ENCODE measurements around the gene TRIM5. TPM values are rescaled to one million over a fixed set of nuclear protein-coding genes. Genes with fewer than 3 reads are reported as not detected.
"Not testable (repeated sequence)": the region's sequence is repeated elsewhere in the genome, so short reads cannot be mapped to it uniquely, and the experiment has no call there.

TRIM5 gene
- total RNA-seq, 1 experiment from 2014 or later = 21.9 TPM

- no peaks in the 10 kb centered on the region for H3K4me1 Mint-ChIP-seq (ENCODE audit: low read depth, unreplicated experiment)
- H3K27ac Mint-ChIP-seq (ENCODE audit: unreplicated experiment) = no peak overlapping the region
- H3K4me1 ChIP-seq = no peaks in the 10 kb centered on the region
- H3K9me3 Mint-ChIP-seq (ENCODE audit: unreplicated experiment) = no peaks in the 10 kb centered on the region
- peaks cover 18% of the 10 kb centered on the region for H3K36me3 Mint-ChIP-seq (ENCODE audit: insufficient read depth, unreplicated experiment)
- intact Hi-C loops (cut with micrococcal nuclease; ENCODE audit: unreplicated experiment) = no loop called here
- H3K36me3 ChIP-seq (ENCODE audit: control insufficient read depth, insufficient read depth, low read length) = no peaks in the 10 kb centered on the region; the same call in 1 of the 2 replicates
- DNase-seq = no peak
- TF ChIP-seq, protein P1, sequence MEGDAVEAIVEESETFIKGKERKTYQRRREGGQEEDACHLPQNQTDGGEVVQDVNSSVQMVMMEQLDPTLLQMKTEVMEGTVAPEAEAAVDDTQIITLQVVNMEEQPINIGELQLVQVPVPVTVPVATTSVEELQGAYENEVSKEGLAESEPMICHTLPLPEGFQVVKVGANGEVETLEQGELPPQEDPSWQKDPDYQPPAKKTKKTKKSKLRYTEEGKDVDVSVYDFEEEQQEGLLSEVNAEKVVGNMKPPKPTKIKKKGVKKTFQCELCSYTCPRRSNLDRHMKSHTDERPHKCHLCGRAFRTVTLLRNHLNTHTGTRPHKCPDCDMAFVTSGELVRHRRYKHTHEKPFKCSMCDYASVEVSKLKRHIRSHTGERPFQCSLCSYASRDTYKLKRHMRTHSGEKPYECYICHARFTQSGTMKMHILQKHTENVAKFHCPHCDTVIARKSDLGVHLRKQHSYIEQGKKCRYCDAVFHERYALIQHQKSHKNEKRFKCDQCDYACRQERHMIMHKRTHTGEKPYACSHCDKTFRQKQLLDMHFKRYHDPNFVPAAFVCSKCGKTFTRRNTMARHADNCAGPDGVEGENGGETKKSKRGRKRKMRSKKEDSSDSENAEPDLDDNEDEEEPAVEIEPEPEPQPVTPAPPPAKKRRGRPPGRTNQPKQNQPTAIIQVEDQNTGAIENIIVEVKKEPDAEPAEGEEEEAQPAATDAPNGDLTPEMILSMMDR (IDR thresholded peaks at IDR 0.05; ENCODE audit: insufficient read depth in 1 of 2, low read depth in 1 of 2, low read length in 1 of 2, severe bottlenecking in 1 of 2, unreplicated experiment in 1 of 2) = no peak
- H3K27me3 Mint-ChIP-seq (ENCODE audit: insufficient read depth, unreplicated experiment) = no peaks in the 10 kb centered on the region
- BruUV-seq (replicated peaks) = no TSS peak
- H3K4me3 Mint-ChIP-seq (ENCODE audit: unreplicated experiment) = no peak overlapping the region
- ChIA-PET POLR2A (no interaction called here), CTCF (interaction anchor here (0.7 kb wide), 1 partner anchor 18 kb away, joined by 4 read pairs; no protein-coding TSS in a partner anchor)
- H3K4me3 ChIP-seq (ENCODE audit: low read depth, low read length) = no peak overlapping the region
- no peaks in the 10 kb centered on the region for H3K9me3 ChIP-seq
- no peaks in the 10 kb centered on the region for H3K27me3 ChIP-seq (replicated peaks; ENCODE audit: control insufficient read depth, insufficient read depth, low read length)
Observed at GRCh38 chr11:5663511-5663910, 21.4 kb downstream of the TRIM5 start.

DNA sequence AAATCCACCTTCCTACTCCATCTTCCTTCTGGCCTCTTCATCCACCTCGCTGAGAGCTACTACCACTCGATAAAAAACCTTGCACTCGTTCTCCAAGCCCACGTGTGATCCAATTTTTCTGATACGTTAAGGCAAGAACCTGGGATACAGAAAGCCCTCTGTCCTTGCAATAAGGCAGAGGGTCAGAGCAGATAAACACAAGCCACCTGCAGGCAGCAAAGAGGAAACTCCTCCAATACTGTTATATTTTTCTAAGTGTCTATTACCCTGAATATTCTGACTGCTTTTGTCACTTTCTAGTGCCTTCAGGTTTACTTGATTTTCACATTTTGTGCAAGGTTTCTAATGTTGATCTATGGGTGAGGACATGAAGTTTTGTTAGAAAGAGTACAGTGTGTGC lies 26.6 kb downstream of the TRIM5 start:
- no peaks in the 10 kb centered on the region for H3K9me3 ChIP-seq
- DNase-seq = no peak
- TF ChIP-seq, protein P1 (IDR thresholded peaks at IDR 0.05; ENCODE audit: insufficient read depth in 1 of 2, low read depth in 1 of 2, low read length in 1 of 2, severe bottlenecking in 1 of 2, unreplicated experiment in 1 of 2) = peak in 1 of 2 experiments; percentile 10
- intact Hi-C loops (cut with micrococcal nuclease; ENCODE audit: unreplicated experiment) = loop anchor here (1.0 kb wide), 1 partner anchor 58 kb away; no protein-coding TSS in a partner anchor
- no peaks in the 10 kb centered on the region for H3K4me1 Mint-ChIP-seq (ENCODE audit: low read depth, unreplicated experiment)
- no peak overlapping the region for H3K4me3 ChIP-seq (ENCODE audit: low read depth, low read length)
- no peaks in the 10 kb centered on the region for H3K27me3 ChIP-seq (replicated peaks; ENCODE audit: control insufficient read depth, insufficient read depth, low read length)
- H3K9me3 Mint-ChIP-seq (ENCODE audit: unreplicated experiment) = peaks cover 4% of the 10 kb centered on the region
- no TSS peak for BruUV-seq (replicated peaks)
- no peaks in the 10 kb centered on the region for H3K27me3 Mint-ChIP-seq (ENCODE audit: insufficient read depth, unreplicated experiment)
- POLR2A ChIA-PET = no interaction called here
- H3K36me3 Mint-ChIP-seq (ENCODE audit: insufficient read depth, unreplicated experiment) = no peaks in the 10 kb centered on the region
- H3K36me3 ChIP-seq (ENCODE audit: control insufficient read depth, insufficient read depth, low read length) = no peaks in the 10 kb centered on the region
- H3K27ac Mint-ChIP-seq (ENCODE audit: unreplicated experiment) = no peak overlapping the region
- no peak overlapping the region for H3K4me3 Mint-ChIP-seq (ENCODE audit: unreplicated experiment)
- no peaks in the 10 kb centered on the region for H3K4me1 ChIP-seq
- CTCF ChIA-PET = no interaction called here

GRCh38 chr11:5656956-5657355 lies 27.9 kb downstream of the TRIM5 start:
- H3K4me1 Mint-ChIP-seq (ENCODE audit: low read depth, unreplicated experiment); H3K4me3 ChIP-seq (ENCODE audit: low read depth, low read length); H3K27ac Mint-ChIP-seq (ENCODE audit: unreplicated experiment); POLR2A ChIA-PET; H3K9me3 ChIP-seq; H3K36me3 ChIP-seq (ENCODE audit: control insufficient read depth, insufficient read depth, low read length); H3K36me3 Mint-ChIP-seq (ENCODE audit: insufficient read depth, unreplicated experiment); H3K4me1 ChIP-seq; CTCF ChIA-PET; H3K9me3 Mint-ChIP-seq (ENCODE audit: unreplicated experiment); intact Hi-C loops (cut with micrococcal nuclease; ENCODE audit: unreplicated experiment); H3K27me3 Mint-ChIP-seq (ENCODE audit: insufficient read depth, unreplicated experiment); H3K27me3 ChIP-seq (replicated peaks; ENCODE audit: control insufficient read depth, insufficient read depth, low read length); BruUV-seq (replicated peaks); H3K4me3 Mint-ChIP-seq (ENCODE audit: unreplicated experiment); DNase-seq: not testable (repeated sequence)

DNA sequence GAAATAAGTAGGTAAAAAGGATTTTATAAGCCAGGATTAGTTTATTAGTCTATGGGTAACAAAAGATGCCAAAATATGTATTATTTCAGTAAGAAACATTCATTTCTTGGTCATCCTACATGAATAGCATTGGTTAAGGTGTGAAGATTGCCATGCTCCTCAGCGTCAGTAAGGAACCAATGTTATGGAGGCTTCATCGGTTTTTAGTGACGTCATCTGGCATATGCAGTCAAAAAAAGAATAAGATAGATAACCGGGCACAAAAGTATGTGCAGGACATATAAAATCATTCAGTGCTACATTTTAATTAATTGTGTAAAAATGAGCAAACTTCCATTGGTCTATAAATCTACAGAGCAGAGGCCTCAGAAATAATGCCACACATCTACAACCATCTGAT lies 29.4 kb downstream of the TRIM5 start:
- Mint-ChIP-seq H3K36me3 (ENCODE audit: insufficient read depth, unreplicated experiment) (no peaks in the 10 kb centered on the region), H3K9me3 (ENCODE audit: unreplicated experiment) (peaks cover 8% of the 10 kb centered on the region), H3K4me1 (ENCODE audit: low read depth, unreplicated experiment) (no peaks in the 10 kb centered on the region), H3K27me3 (ENCODE audit: insufficient read depth, unreplicated experiment) (no peaks in the 10 kb centered on the region), H3K27ac (ENCODE audit: unreplicated experiment) (no peak overlapping the region), H3K4me3 (ENCODE audit: unreplicated experiment) (no peak overlapping the region)
- Histone ChIP-seq H3K36me3 (ENCODE audit: control insufficient read depth, insufficient read depth, low read length) (no peaks in the 10 kb centered on the region), H3K4me1 (no peaks in the 10 kb centered on the region), H3K9me3 (peaks cover 5% of the 10 kb centered on the region; the same call in 1 of the 2 replicates), H3K27me3 (replicated peaks; ENCODE audit: control insufficient read depth, insufficient read depth, low read length) (no peaks in the 10 kb centered on the region), H3K4me3 (ENCODE audit: low read depth, low read length) (no peak overlapping the region)
- intact Hi-C loops (cut with micrococcal nuclease; ENCODE audit: unreplicated experiment) = no loop called here
- ChIA-PET POLR2A (no interaction called here), CTCF (interaction anchor here (0.7 kb wide), 1 partner anchor 36 kb away, joined by 3 read pairs; no protein-coding TSS in a partner anchor)
- no peak for DNase-seq
- no TSS peak for BruUV-seq (replicated peaks)
- TF ChIP-seq, protein P1 (IDR thresholded peaks at IDR 0.05; ENCODE audit: insufficient read depth in 1 of 2, low read depth in 1 of 2, low read length in 1 of 2, severe bottlenecking in 1 of 2, unreplicated experiment in 1 of 2) = no peak
